Erythroblast (primary cell): Measurements from ENCODE around the gene ASIC5.

Source experiments
- GATA1 ChIP-seq: IDR thresholded peaks from 2 replicates; pipeline ENCODE4 v1.6.1; 2011; ENCODE audit warnings: low read depth, mild to moderate bottlenecking, control low read depth, low read length, moderate library complexity
- POLR2A ChIP-seq: IDR thresholded peaks from 2 replicates; pipeline ENCODE4 v1.6.1; 2011; ENCODE audit warnings: mild to moderate bottlenecking, low read length

DNA sequence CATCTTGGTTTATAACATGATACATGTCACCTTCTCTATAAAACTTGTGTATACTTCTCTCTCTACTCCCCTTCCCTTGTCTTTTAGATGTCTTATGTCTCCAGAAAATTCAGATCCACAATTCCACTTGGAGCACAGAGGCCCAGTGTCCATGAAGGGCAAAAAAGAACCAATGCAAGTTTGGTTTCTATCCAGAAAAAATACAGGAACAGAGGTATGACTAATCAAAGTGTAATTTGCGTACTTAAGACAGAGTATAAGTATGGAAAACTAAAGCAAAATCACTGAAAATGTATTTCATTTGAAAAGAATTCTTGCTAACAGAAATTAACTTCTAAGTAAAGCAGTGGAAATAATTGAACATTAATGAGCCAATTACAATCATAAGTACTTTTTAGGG, 61.1 kb downstream of the ASIC5 start:
- TF ChIP-seq POLR2A: no peak
- no peak for TF ChIP-seq GATA1
